Measurements from ENCODE around the gene UBE2J2.

- TF ChIP-seq CTCF (IDR thresholded peaks at IDR 0.05) (no peak), ZFX (IDR thresholded peaks at IDR 0.05; ENCODE audit: borderline replicate concordance) (no peak)
Measured at GRCh38 chr1:1233567-1233892, 40.1 kb downstream of the UBE2J2 start.
